HCT116 (cell line): ENCODE data around the gene GPR65. TPM values are rescaled to one million over a fixed set of nuclear protein-coding genes. Genes with fewer than 3 reads are reported as not detected.

Source experiments
- ATAC-seq: fragments of 200-7000 bp; cut with Tn5 transposase; 2 replicates; pipeline ENCODE4 v1.9.1; 2020; ENCODE audit warnings: mild to moderate bottlenecking, moderate library complexity
- BruUV-seq: library from RNA; stranded (reverse); fragments of 400-500 nt; replicated peaks from 2 replicates; lab custom pipeline; 2021; lab: Mats Ljungman, UMichigan
- CTCF ChIA-PET: fragments of 300-600 bp; sonication (Branson Sonifier 250); formaldehyde crosslinking; loops from one replicate; lab custom pipeline; 2021; ENCODE audit warnings: antibody characterized with exemption; lab: Charles Lee
- POLR2A ChIA-PET: fragments of 300-600, 350-600 bp; sonication (Branson Sonifier 250); formaldehyde crosslinking; loops from one replicate; lab custom pipeline; 2021; ENCODE audit warnings: antibody characterized with exemption; lab: Charles Lee
- RAD21 ChIA-PET, 2 experiments: fragments of 300-600 bp; sonication (Branson Sonifier 250); formaldehyde crosslinking; loops; one replicate each; lab custom pipeline; 2023; ENCODE audit warnings: low total read pairs in 2 of 2; ENCODE audit not compliant: uncharacterized antibody in 2 of 2, unreplicated experiment in 2 of 2, low non-redundant PET in 1 of 2; lab: Charles Lee
- DNase-seq: peaks from one replicate; pipeline ENCODE4 v3.0.0-alpha.2; 2010; ENCODE audit warnings: low read depth, low spot score
- H2AFZ ChIP-seq: fragments of 200-600 bp; shearing (Covaris generic), sonication (generic); 2 replicates; pipeline ENCODE4 v1.6.1; 2017; ENCODE audit warnings: low read depth, mixed run types, mixed read lengths, antibody characterized with exemption, low read length; ENCODE audit not compliant: poor library complexity, severe bottlenecking
- H3K27ac ChIP-seq: 2 replicates; pipeline ENCODE4 v1.5.1; 2012; ENCODE audit warnings: low read depth, low read length
- H3K27me3 ChIP-seq: fragments of 200-600 bp; sonication (generic); 2 replicates; pipeline ENCODE4 v1.6.1; 2016; ENCODE audit warnings: mixed run types, low read length, mixed read lengths; ENCODE audit not compliant: insufficient read depth
- H3K36me3 ChIP-seq, 2 experiments: fragments of 200-500 bp in 1 of 2; fragments of 200-600 bp in 1 of 2; sonication (Bioruptor generic) in 1 of 2; sonication (generic) in 1 of 2; 2 replicates each; pipeline versions ENCODE4 v1.5.1 to v1.6.1; 2014 to 2016; ENCODE audit warnings: low read length in 2 of 2, inconsistent platforms in 1 of 2, mixed read lengths in 1 of 2, mixed run types in 1 of 2; ENCODE audit not compliant: insufficient read depth in 2 of 2, control insufficient read depth in 1 of 2
- H3K4me1 ChIP-seq, 2 experiments: fragments of 200-600 bp in 1 of 2; sonication (generic) in 1 of 2; 2 replicates each; pipeline versions ENCODE4 v1.5.1 to v1.6.1; 2012 to 2017; ENCODE audit warnings: low read length in 2 of 2, inconsistent platforms in 1 of 2, mild to moderate bottlenecking in 1 of 2, mixed read lengths in 1 of 2, mixed run types in 1 of 2, moderate library complexity in 1 of 2; ENCODE audit not compliant: insufficient read depth in 2 of 2, control insufficient read depth in 1 of 2
- H3K4me2 ChIP-seq: fragments of 200-600 bp; sonication (generic); 2 replicates; pipeline ENCODE4 v1.6.1; 2017; ENCODE audit warnings: mixed run types, low read length, mixed read lengths
- H3K4me3 ChIP-seq, 2 experiments: fragments of 200-600 bp in 1 of 2; sonication (generic) in 1 of 2; replicated peaks in 1 of 2; 2 replicates each; pipeline ENCODE4 v1.5.1; 2011 to 2016; ENCODE audit warnings: low read length in 2 of 2, control low read depth in 1 of 2, low read depth in 1 of 2, mild to moderate bottlenecking in 1 of 2, mixed read lengths in 1 of 2, mixed run types in 1 of 2
- H3K79me2 ChIP-seq: fragments of 200-600 bp; sonication (generic); 2 replicates; pipeline ENCODE4 v1.6.1; 2017; ENCODE audit warnings: mild to moderate bottlenecking, mixed run types, low read length, moderate library complexity, mixed read lengths; ENCODE audit not compliant: insufficient read depth
- H3K9ac ChIP-seq: fragments of 200-600 bp; sonication (generic); 2 replicates; pipeline ENCODE4 v1.6.1; 2016; ENCODE audit warnings: low read length, mixed read lengths
- H3K9me2 ChIP-seq: fragments of 200-600 bp; sonication (generic), shearing (Covaris generic); 2 replicates; pipeline ENCODE4 v1.6.1; 2017; ENCODE audit warnings: mixed run types, mild to moderate bottlenecking, moderate library complexity; ENCODE audit not compliant: insufficient read depth
- H3K9me3 ChIP-seq, 2 experiments: fragments of 200-500 bp in 1 of 2; fragments of 200-600 bp in 1 of 2; sonication (Bioruptor generic) in 1 of 2; sonication (generic) in 1 of 2; 2 replicates each; pipeline ENCODE4 v1.6.1; 2014 to 2017; ENCODE audit warnings: low read length in 2 of 2, mixed read lengths in 2 of 2, inconsistent platforms in 1 of 2, low read depth in 1 of 2, mild to moderate bottlenecking in 1 of 2, mixed run types in 1 of 2, moderate library complexity in 1 of 2; ENCODE audit not compliant: control insufficient read depth in 1 of 2, insufficient read depth in 1 of 2
- H4K20me1 ChIP-seq: fragments of 200-600 bp; sonication (generic), shearing (Covaris generic); 2 replicates; pipeline ENCODE4 v1.6.1; 2017; ENCODE audit warnings: mixed run types, mild to moderate bottlenecking, moderate library complexity; ENCODE audit not compliant: insufficient read depth
- ELF1 ChIP-seq: IDR thresholded peaks from 2 replicates; pipeline ENCODE4 v1.6.1; 2012; ENCODE audit warnings: low read depth, borderline replicate concordance
- EZH2 ChIP-seq: fragments of 200-600 bp; sonication (generic); IDR thresholded peaks from 2 replicates; pipeline ENCODE4 v1.6.1; 2017; ENCODE audit warnings: antibody characterized with exemption, mixed run types
- EZH2phosphoT487 ChIP-seq: fragments of 200-600 bp; IDR thresholded peaks from 2 replicates; pipeline ENCODE4 v1.6.1; 2018; ENCODE audit warnings: antibody characterized with exemption, borderline replicate concordance
- POLR2A ChIP-seq: IDR thresholded peaks from 2 replicates; pipeline ENCODE4 v1.7.0; 2011; ENCODE audit warnings: borderline replicate concordance; ENCODE audit not compliant: insufficient read depth, insufficient read length; ENCODE audit errors: extremely low read depth
- SP1 ChIP-seq: IDR thresholded peaks from 2 replicates; pipeline ENCODE4 v1.6.1; 2012; ENCODE audit warnings: low read depth
- SRF ChIP-seq: IDR thresholded peaks from 2 replicates; pipeline ENCODE4 v1.6.1; 2012; ENCODE audit warnings: low read depth
- TCF7L2 ChIP-seq: IDR thresholded peaks from 2 replicates; pipeline ENCODE4 v1.7.0; 2011; ENCODE audit warnings: borderline replicate concordance, inconsistent platforms; ENCODE audit not compliant: insufficient read depth, insufficient read length; ENCODE audit errors: extremely low read depth
- ZNF274 ChIP-seq: fragments of 200-500 bp; sonication (Bioruptor generic); IDR thresholded peaks from 2 replicates; pipeline ENCODE4 v1.6.1; 2014; ENCODE audit warnings: mild to moderate bottlenecking, low read depth, low read length, inconsistent platforms
- intact Hi-C: fragments of 100-400 bp; cut with micrococcal nuclease; formaldehyde crosslinking; loops from 2 replicates; pipeline ENCODE4 v1.10.0; 2022
- total RNA-seq: library from RNA; stranded (reverse); gene quantifications from one replicate; pipeline ENCODE4 v1.2.1, GENCODE V29; 2021; ENCODE audit not compliant: unreplicated experiment
- TF ChIP-seq, protein P1 (sequence below): IDR thresholded peaks from 2 replicates; pipeline ENCODE4 v1.6.1; 2012; ENCODE audit warnings: low read depth

The GPR65 gene
- total RNA-seq, 1 experiment from 2014 or later: 0.05 TPM

DNA sequence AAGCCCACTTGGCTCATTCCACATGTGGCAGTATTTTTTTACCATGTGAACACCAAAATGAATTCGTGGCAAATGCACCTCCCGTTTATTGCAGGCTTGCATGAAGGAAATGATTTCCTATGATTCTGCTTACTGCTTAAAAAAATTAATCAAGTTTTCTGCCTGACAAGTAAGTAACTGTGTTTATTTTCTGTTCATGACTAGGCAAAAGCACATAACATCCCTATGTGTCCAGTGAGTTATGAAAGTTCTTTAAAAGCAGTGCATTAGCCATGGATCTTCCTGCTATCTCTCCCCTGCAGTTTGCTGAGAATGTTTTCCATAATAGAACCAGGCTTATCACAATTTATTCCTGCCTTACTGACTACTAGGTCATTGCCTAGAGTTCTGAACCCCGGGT, 20.4 kb downstream of the GPR65 start:
- intact Hi-C loops: no loop called here
- TF ChIP-seq SP1: no peak
- TF ChIP-seq SRF: no peak
- no peak for TF ChIP-seq EZH2
- TF ChIP-seq EZH2phosphoT487: no peak
- no peak for TF ChIP-seq POLR2A
- no peak for TF ChIP-seq TCF7L2
- TF ChIP-seq ELF1: no peak
- TF ChIP-seq ZNF274: no peak
- TF ChIP-seq, protein P1, sequence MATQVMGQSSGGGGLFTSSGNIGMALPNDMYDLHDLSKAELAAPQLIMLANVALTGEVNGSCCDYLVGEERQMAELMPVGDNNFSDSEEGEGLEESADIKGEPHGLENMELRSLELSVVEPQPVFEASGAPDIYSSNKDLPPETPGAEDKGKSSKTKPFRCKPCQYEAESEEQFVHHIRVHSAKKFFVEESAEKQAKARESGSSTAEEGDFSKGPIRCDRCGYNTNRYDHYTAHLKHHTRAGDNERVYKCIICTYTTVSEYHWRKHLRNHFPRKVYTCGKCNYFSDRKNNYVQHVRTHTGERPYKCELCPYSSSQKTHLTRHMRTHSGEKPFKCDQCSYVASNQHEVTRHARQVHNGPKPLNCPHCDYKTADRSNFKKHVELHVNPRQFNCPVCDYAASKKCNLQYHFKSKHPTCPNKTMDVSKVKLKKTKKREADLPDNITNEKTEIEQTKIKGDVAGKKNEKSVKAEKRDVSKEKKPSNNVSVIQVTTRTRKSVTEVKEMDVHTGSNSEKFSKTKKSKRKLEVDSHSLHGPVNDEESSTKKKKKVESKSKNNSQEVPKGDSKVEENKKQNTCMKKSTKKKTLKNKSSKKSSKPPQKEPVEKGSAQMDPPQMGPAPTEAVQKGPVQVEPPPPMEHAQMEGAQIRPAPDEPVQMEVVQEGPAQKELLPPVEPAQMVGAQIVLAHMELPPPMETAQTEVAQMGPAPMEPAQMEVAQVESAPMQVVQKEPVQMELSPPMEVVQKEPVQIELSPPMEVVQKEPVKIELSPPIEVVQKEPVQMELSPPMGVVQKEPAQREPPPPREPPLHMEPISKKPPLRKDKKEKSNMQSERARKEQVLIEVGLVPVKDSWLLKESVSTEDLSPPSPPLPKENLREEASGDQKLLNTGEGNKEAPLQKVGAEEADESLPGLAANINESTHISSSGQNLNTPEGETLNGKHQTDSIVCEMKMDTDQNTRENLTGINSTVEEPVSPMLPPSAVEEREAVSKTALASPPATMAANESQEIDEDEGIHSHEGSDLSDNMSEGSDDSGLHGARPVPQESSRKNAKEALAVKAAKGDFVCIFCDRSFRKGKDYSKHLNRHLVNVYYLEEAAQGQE: no peak
- TF ChIP-seq, all 23 proteins: peak for 0
- Histone ChIP-seq H3K27ac (no peak overlapping the region), H2AFZ (no peak overlapping the region), H3K4me1 (no peaks in the 10 kb centered on the region), H3K27me3 (no peaks in the 10 kb centered on the region), H3K4me2 (no peak overlapping the region), H3K9ac (no peak overlapping the region), H3K4me3 (no peak overlapping the region), H3K9me3 (no peaks in the 10 kb centered on the region; a peak in 1 of 4 replicates), H3K79me2 (no peaks in the 10 kb centered on the region), H3K36me3 (no peaks in the 10 kb centered on the region), H3K9me2 (no peaks in the 10 kb centered on the region), H4K20me1 (no peaks in the 10 kb centered on the region)
- CTCF ChIA-PET: no interaction called here
- RAD21 ChIA-PET: no interaction called here
- ATAC-seq (no peak), DNase-seq (no peak)
- POLR2A ChIA-PET: no interaction called here
- BruUV-seq: no TSS peak
